ENCODE measurements around the gene UCK2.

- TF ChIP-seq CTCF (IDR thresholded peaks at IDR 0.05; ENCODE audit: insufficient read depth, low read depth, low read length) (no peak), EZH2 (IDR thresholded peaks at IDR 0.05; ENCODE audit: insufficient read depth, low read length) (no peak)
Measured at GRCh38 chr1:165815725-165816124, 11.7 kb upstream of the UCK2 start.
